ENCODE results near the gene RIPOR3.
"Not testable (repeated sequence)": the region's sequence is repeated elsewhere in the genome, so short reads cannot be mapped to it uniquely, and the experiment has no call there.

RIPOR3 gene

GRCh38 chr20:50554694-50555579 is 136.4 kb downstream of the RIPOR3 start:
- no peak for DNase-seq (ENCODE audit: low spot score)

- no peak for DNase-seq (ENCODE audit: low spot score)
Measured at GRCh38 chr20:50552979-50553378, 138.4 kb downstream of the RIPOR3 start.

GRCh38 chr20:50551288-50551687 is 140.1 kb downstream of the RIPOR3 start:
- DNase-seq (ENCODE audit: low spot score) = no peak

- DNase-seq (ENCODE audit: low spot score) = no peak
Measured at GRCh38 chr20:50550531-50550930, 140.8 kb downstream of the RIPOR3 start.

GRCh38 chr20:50548396-50548795 is 142.9 kb downstream of the RIPOR3 start:
- no peak for DNase-seq (ENCODE audit: low spot score)

- no peak for DNase-seq (ENCODE audit: low spot score)
Measured at GRCh38 chr20:50547964-50548363, 143.4 kb downstream of the RIPOR3 start.

- no peak for DNase-seq (ENCODE audit: low spot score)
Measured at GRCh38 chr20:50546729-50547314, 144.5 kb downstream of the RIPOR3 start.

- DNase-seq (ENCODE audit: low spot score) = no peak
Measured at GRCh38 chr20:50545126-50545525, 146.2 kb downstream of the RIPOR3 start.

- no peak for DNase-seq (ENCODE audit: low spot score)
Measured at GRCh38 chr20:50543326-50543725, 148.0 kb downstream of the RIPOR3 start.

GRCh38 chr20:50541606-50542041 is 149.7 kb downstream of the RIPOR3 start:
- no peak for DNase-seq (ENCODE audit: low spot score)

GRCh38 chr20:50540620-50541605 is 150.4 kb downstream of the RIPOR3 start:
- no peak for DNase-seq (ENCODE audit: low spot score)

GRCh38 chr20:50539798-50540197 is 151.5 kb downstream of the RIPOR3 start:
- not testable (repeated sequence) for DNase-seq (ENCODE audit: low spot score)

GRCh38 chr20:50538276-50538675 is 153.1 kb downstream of the RIPOR3 start:
- no peak for DNase-seq (ENCODE audit: low spot score)

GRCh38 chr20:50537546-50538201 is 153.7 kb downstream of the RIPOR3 start:
- no peak for DNase-seq (ENCODE audit: low spot score)

- no peak for DNase-seq (ENCODE audit: low spot score)
Measured at GRCh38 chr20:50536333-50536732, 155.0 kb downstream of the RIPOR3 start.
